HEK293 (cell line): ENCODE data around the gene NT5DC4.
A peak's percentile ranks its signal among the peaks of the same experiment; 100 is the strongest.

Experiments used
- CTCF ChIA-PET: fragments of 350-600 bp; formaldehyde crosslinking; extraction: SDS; loops from one replicate; lab custom pipeline; 2021; ENCODE audit warnings: antibody characterized with exemption; lab: Yijun Ruan, JAX
- POLR2A ChIA-PET: fragments of 300-600 bp; formaldehyde crosslinking; extraction: SDS; loops from one replicate; lab custom pipeline; 2020; ENCODE audit warnings: antibody characterized with exemption, inconsistent platforms; lab: Yijun Ruan, JAX
- H3K27ac ChIP-seq: fragments of 200-500 bp; sonication (Bioruptor generic); 2 replicates; pipeline ENCODE4 v1.5.1; 2014; ENCODE audit warnings: low read depth, low read length, control low read depth, inconsistent platforms; ENCODE audit errors: extremely low read depth
- H3K36me3 ChIP-seq, 2 experiments: fragments of 200-500 bp in 1 of 2; sonication (Bioruptor generic) in 1 of 2; 1 replicate in 1 of 2; 2 replicates in 1 of 2; pipeline ENCODE4 v1.5.1; 2014 to 2017; ENCODE audit warnings: inconsistent platforms in 2 of 2, low read length in 2 of 2; ENCODE audit not compliant: control insufficient read depth in 2 of 2, insufficient read depth in 1 of 2
- H3K4me1 ChIP-seq: fragments of 200-500 bp; sonication (Bioruptor generic); 2 replicates; pipeline ENCODE4 v1.5.1; 2014; ENCODE audit warnings: mild to moderate bottlenecking, low read length, inconsistent platforms; ENCODE audit not compliant: control insufficient read depth, insufficient read depth
- H3K4me3 ChIP-seq: 2 replicates; pipeline ENCODE4 v1.5.1; 2011; ENCODE audit warnings: low read depth, mild to moderate bottlenecking, control low read depth, low read length, moderate library complexity
- H3K9me3 ChIP-seq: fragments of 200-500 bp; sonication (Bioruptor generic); 2 replicates; pipeline ENCODE4 v1.5.1; 2014; ENCODE audit warnings: low read depth, low read length, inconsistent platforms; ENCODE audit not compliant: control insufficient read depth, insufficient read depth
- BCL11A ChIP-seq: fragments of 450-650 bp; formaldehyde crosslinking; IDR thresholded peaks from 2 replicates; pipeline ENCODE4 v1.5.1; 2016; ENCODE audit warnings: low read depth, missing biosample characterization, missing genetic modification characterization
- EGR2 ChIP-seq: fragments of 450-650 bp; formaldehyde crosslinking; IDR thresholded peaks from 2 replicates; pipeline ENCODE4 v1.5.1; 2016; ENCODE audit warnings: low read depth, missing biosample characterization, missing genetic modification characterization
- SETDB1 ChIP-seq: IDR thresholded peaks from one replicate; pipeline ENCODE4 v1.6.1; 2017; ENCODE audit warnings: mild to moderate bottlenecking, low read length, moderate library complexity, mixed read lengths; ENCODE audit not compliant: insufficient read length
- SP2 ChIP-seq: fragments of 450-650 bp; formaldehyde crosslinking; IDR thresholded peaks from 2 replicates; pipeline ENCODE4 v1.5.1; 2016; ENCODE audit warnings: missing biosample characterization, missing genetic modification characterization
- SP3 ChIP-seq: fragments of 450-650 bp; formaldehyde crosslinking; IDR thresholded peaks from 2 replicates; pipeline ENCODE4 v1.5.1; 2016; ENCODE audit warnings: missing biosample characterization, missing genetic modification characterization
- ZBTB17 ChIP-seq: fragments of 450-650 bp; formaldehyde crosslinking; IDR thresholded peaks from 2 replicates; pipeline ENCODE4 v1.5.1; 2016; ENCODE audit warnings: missing biosample characterization, missing genetic modification characterization
- ZBTB48 ChIP-seq: fragments of 450-650 bp; formaldehyde crosslinking; IDR thresholded peaks from 2 replicates; pipeline ENCODE4 v1.5.1; 2016; ENCODE audit warnings: missing biosample characterization, missing genetic modification characterization
- ZFHX2 ChIP-seq: fragments of 450-650 bp; formaldehyde crosslinking; conservative IDR thresholded peaks from 2 replicates; pipeline ENCODE4 v1.5.1; 2016; ENCODE audit warnings: missing biosample characterization, missing genetic modification characterization
- ZFP3 ChIP-seq: fragments of 450-650 bp; formaldehyde crosslinking; IDR thresholded peaks from 2 replicates; pipeline ENCODE4 v1.5.1; 2016; ENCODE audit warnings: low read depth, missing biosample characterization, missing genetic modification characterization
- ZNF140 ChIP-seq: fragments of 450-650 bp; formaldehyde crosslinking; IDR thresholded peaks from 2 replicates; pipeline ENCODE4 v1.5.1; 2016; ENCODE audit warnings: missing biosample characterization, missing genetic modification characterization
- ZNF146 ChIP-seq: fragments of 450-650 bp; formaldehyde crosslinking; IDR thresholded peaks from 2 replicates; pipeline ENCODE4 v1.5.1; 2016; ENCODE audit warnings: missing biosample characterization, missing genetic modification characterization
- ZNF157 ChIP-seq: fragments of 450-650 bp; formaldehyde crosslinking; IDR thresholded peaks from 2 replicates; pipeline ENCODE4 v1.5.1; 2016; ENCODE audit warnings: missing biosample characterization, missing genetic modification characterization
- ZNF2 ChIP-seq: fragments of 450-650 bp; formaldehyde crosslinking; IDR thresholded peaks from 2 replicates; pipeline ENCODE4 v1.5.1; 2016; ENCODE audit warnings: missing biosample characterization, missing genetic modification characterization
- ZNF202 ChIP-seq: fragments of 450-650 bp; formaldehyde crosslinking; IDR thresholded peaks from 2 replicates; pipeline ENCODE4 v1.5.1; 2016; ENCODE audit warnings: missing biosample characterization, missing genetic modification characterization, borderline replicate concordance
- ZNF239 ChIP-seq: fragments of 450-650 bp; formaldehyde crosslinking; IDR thresholded peaks from 2 replicates; pipeline ENCODE4 v1.5.1; 2016; ENCODE audit warnings: missing biosample characterization, missing genetic modification characterization
- ZNF311 ChIP-seq: fragments of 450-650 bp; formaldehyde crosslinking; IDR thresholded peaks from 2 replicates; pipeline ENCODE4 v1.5.1; 2017; ENCODE audit warnings: missing biosample characterization, missing genetic modification characterization, borderline replicate concordance
- ZNF416 ChIP-seq: fragments of 450-650 bp; formaldehyde crosslinking; IDR thresholded peaks from 2 replicates; pipeline ENCODE4 v1.5.1; 2016; ENCODE audit warnings: missing biosample characterization, missing genetic modification characterization
- ZNF48 ChIP-seq: fragments of 450-650 bp; formaldehyde crosslinking; IDR thresholded peaks from 2 replicates; pipeline ENCODE4 v1.5.1; 2016; ENCODE audit warnings: missing biosample characterization, missing genetic modification characterization
- ZNF549 ChIP-seq: fragments of 450-650 bp; IDR thresholded peaks from 2 replicates; pipeline ENCODE4 v1.5.1; 2018; ENCODE audit warnings: missing biosample characterization, missing genetic modification characterization, mild to moderate bottlenecking, inconsistent platforms, moderate library complexity
- ZNF654 ChIP-seq: fragments of 450-650 bp; formaldehyde crosslinking; IDR thresholded peaks from 2 replicates; pipeline ENCODE4 v1.5.1; 2016; ENCODE audit warnings: low read depth, missing biosample characterization, missing genetic modification characterization
- ZNF830 ChIP-seq: fragments of 450-650 bp; IDR thresholded peaks from 2 replicates; pipeline ENCODE4 v1.5.0; 2018; ENCODE audit warnings: missing biosample characterization, missing genetic modification characterization, low read depth, mild to moderate bottlenecking, moderate library complexity
- ZXDB ChIP-seq: fragments of 450-650 bp; formaldehyde crosslinking; IDR thresholded peaks from 2 replicates; pipeline ENCODE4 v1.5.1; 2016; ENCODE audit warnings: missing biosample characterization, missing genetic modification characterization
- TF ChIP-seq, protein P1 (sequence below): fragments of 450-650 bp; formaldehyde crosslinking; IDR thresholded peaks from 2 replicates; pipeline ENCODE4 v1.5.1; 2017; ENCODE audit warnings: missing biosample characterization, missing genetic modification characterization
- TF ChIP-seq, protein P2 (sequence below): IDR thresholded peaks from 2 replicates; pipeline ENCODE4 v1.6.1; 2011; ENCODE audit warnings: mild to moderate bottlenecking, low read depth, low read length, borderline replicate concordance
- TF ChIP-seq, protein P3 (sequence below): fragments of 450-650 bp; formaldehyde crosslinking; IDR thresholded peaks from 2 replicates; pipeline ENCODE4 v1.5.1; 2016; ENCODE audit warnings: missing biosample characterization, missing genetic modification characterization
- TF ChIP-seq, protein P4 (sequence below): fragments of 450-650 bp; formaldehyde crosslinking; IDR thresholded peaks from 2 replicates; pipeline ENCODE4 v1.5.1; 2016; ENCODE audit warnings: missing biosample characterization, missing genetic modification characterization
- TF ChIP-seq, protein P5 (sequence below): fragments of 450-650 bp; formaldehyde crosslinking; IDR thresholded peaks from 2 replicates; pipeline ENCODE4 v1.5.1; 2017; ENCODE audit warnings: missing biosample characterization, mild to moderate bottlenecking, missing genetic modification characterization, moderate library complexity
- TF ChIP-seq, protein P6 (sequence below): fragments of 450-650 bp; formaldehyde crosslinking; IDR thresholded peaks from 2 replicates; pipeline ENCODE4; 2016; ENCODE audit warnings: missing biosample characterization, missing genetic modification characterization

Gene NT5DC4

DNA sequence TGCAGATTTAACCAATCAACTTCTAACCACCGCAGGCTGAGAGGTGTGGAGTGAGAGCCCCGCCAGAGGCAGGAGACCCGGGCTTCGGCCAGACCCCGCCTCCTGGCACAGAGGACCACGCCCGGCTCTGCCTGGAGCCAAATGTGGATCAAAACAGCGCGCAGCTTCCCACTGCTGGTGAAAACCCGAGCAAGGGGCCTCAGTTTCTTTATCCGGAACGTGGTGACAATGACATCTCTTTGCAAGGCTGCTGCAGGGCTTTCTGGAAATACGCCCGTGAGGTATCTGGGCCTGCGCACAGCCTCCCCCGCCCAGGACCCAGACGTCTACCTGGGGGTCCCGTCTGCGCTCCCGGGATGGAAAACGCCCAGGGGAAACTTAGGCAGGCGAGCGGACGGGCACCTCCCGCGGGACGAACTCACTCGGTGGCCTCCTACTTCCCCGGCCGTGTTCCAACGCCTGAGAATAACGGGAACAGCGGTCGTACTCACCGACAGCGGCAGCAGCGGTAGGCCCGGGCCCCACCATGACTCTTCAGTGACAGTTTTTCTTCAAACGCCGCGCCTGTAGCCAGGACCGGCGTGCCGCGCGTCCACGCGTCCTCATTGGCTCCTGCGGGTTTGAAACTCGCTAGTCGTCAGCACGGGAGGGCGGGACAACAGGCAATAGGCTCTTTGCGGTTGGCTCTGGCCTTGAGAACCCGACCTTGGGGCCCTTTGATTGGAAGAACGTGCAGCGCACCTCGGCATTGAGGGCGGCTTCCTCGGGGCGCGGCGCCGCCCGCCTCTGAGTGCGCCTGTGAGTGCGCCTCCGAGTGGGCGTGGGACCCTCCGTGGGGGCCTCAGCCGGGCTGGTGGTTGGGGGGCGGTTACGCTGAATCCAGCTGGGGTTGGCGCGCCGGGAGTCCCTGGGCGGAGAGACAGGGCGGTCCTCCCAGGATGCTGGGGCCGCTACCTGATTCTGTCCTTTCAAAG lies 43.5 kb downstream of the NT5DC4 start, which contains the start of gene CKAP2L:
Gene CKAP2L (minus strand): TSS at position 539 of the 974 bp plus-strand sequence. CDS start 11 bp downstream, at position 528.
- Histone ChIP-seq H3K36me3 (peaks cover 13 to 27% of the 10 kb centered on the region in 2 experiments), H3K27ac (peak within 1 kb of the TSS; percentile 72; the same call in 1 of the 2 replicates), H3K4me3 (peak within 1 kb of the TSS; percentile 99), H3K9me3 (no peaks in the 10 kb centered on the region), H3K4me1 (0 out of 2 replicates have a peak, but pooled peaks cover 7% of the 10 kb centered on the region)
- CTCF ChIA-PET, result interaction anchor here (0.6 to 4.5 kb wide), 4 partner anchors 15 to 616 kb away, joined by 3 to 35 read pairs (median 18); no protein-coding TSS in a partner anchor
- POLR2A ChIA-PET, result interaction anchor here (1.0 kb wide), 1 partner anchor 10 kb away, joined by 4 read pairs; no protein-coding TSS in a partner anchor
- TF ChIP-seq, protein P1, sequence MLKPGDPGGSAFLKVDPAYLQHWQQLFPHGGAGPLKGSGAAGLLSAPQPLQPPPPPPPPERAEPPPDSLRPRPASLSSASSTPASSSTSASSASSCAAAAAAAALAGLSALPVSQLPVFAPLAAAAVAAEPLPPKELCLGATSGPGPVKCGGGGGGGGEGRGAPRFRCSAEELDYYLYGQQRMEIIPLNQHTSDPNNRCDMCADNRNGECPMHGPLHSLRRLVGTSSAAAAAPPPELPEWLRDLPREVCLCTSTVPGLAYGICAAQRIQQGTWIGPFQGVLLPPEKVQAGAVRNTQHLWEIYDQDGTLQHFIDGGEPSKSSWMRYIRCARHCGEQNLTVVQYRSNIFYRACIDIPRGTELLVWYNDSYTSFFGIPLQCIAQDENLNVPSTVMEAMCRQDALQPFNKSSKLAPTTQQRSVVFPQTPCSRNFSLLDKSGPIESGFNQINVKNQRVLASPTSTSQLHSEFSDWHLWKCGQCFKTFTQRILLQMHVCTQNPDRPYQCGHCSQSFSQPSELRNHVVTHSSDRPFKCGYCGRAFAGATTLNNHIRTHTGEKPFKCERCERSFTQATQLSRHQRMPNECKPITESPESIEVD (tag by site-specific recombination), result peak; percentile 47; the same call in 1 of the 2 replicates
- peak; percentile 88 for TF ChIP-seq SP3 (tag by site-specific recombination)
- TF ChIP-seq ZXDB (tag by site-specific recombination), result peak; percentile 57
- TF ChIP-seq ZNF140 (tag by site-specific recombination), result no peak
- TF ChIP-seq EGR2 (tag by site-specific recombination), result 0 out of 2 replicates have a peak, but pooled peaks have one; percentile 25
- no peak for TF ChIP-seq ZNF549 (tag by site-specific recombination)
- TF ChIP-seq ZNF2 (tag by site-specific recombination), result peak; percentile 62; the same call in 1 of the 2 replicates
- no peak for TF ChIP-seq ZNF830 (tag by site-specific recombination)
- peak; percentile 87 for TF ChIP-seq ZFHX2 (tag by site-specific recombination)
- TF ChIP-seq ZNF239 (tag by site-specific recombination), result no peak
- TF ChIP-seq, protein P2, sequence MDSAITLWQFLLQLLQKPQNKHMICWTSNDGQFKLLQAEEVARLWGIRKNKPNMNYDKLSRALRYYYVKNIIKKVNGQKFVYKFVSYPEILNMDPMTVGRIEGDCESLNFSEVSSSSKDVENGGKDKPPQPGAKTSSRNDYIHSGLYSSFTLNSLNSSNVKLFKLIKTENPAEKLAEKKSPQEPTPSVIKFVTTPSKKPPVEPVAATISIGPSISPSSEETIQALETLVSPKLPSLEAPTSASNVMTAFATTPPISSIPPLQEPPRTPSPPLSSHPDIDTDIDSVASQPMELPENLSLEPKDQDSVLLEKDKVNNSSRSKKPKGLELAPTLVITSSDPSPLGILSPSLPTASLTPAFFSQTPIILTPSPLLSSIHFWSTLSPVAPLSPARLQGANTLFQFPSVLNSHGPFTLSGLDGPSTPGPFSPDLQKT, result no peak
- no peak for TF ChIP-seq BCL11A (tag by site-specific recombination)
- no peak for TF ChIP-seq ZNF311 (tag by site-specific recombination)
- peak; percentile 96 for TF ChIP-seq SP2 (tag by site-specific recombination)
- no peak for TF ChIP-seq ZNF654 (tag by site-specific recombination)
- TF ChIP-seq ZFP3 (tag by site-specific recombination), result no peak
- TF ChIP-seq SETDB1, result peak; percentile 34
- TF ChIP-seq ZNF157 (tag by site-specific recombination), result no peak
- TF ChIP-seq, protein P3, sequence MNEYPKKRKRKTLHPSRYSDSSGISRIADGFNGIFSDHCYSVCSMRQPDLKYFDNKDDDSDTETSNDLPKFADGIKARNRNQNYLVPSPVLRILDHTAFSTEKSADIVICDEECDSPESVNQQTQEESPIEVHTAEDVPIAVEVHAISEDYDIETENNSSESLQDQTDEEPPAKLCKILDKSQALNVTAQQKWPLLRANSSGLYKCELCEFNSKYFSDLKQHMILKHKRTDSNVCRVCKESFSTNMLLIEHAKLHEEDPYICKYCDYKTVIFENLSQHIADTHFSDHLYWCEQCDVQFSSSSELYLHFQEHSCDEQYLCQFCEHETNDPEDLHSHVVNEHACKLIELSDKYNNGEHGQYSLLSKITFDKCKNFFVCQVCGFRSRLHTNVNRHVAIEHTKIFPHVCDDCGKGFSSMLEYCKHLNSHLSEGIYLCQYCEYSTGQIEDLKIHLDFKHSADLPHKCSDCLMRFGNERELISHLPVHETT, result no peak
- no peak for TF ChIP-seq ZBTB48 (tag by site-specific recombination)
- TF ChIP-seq, protein P4, sequence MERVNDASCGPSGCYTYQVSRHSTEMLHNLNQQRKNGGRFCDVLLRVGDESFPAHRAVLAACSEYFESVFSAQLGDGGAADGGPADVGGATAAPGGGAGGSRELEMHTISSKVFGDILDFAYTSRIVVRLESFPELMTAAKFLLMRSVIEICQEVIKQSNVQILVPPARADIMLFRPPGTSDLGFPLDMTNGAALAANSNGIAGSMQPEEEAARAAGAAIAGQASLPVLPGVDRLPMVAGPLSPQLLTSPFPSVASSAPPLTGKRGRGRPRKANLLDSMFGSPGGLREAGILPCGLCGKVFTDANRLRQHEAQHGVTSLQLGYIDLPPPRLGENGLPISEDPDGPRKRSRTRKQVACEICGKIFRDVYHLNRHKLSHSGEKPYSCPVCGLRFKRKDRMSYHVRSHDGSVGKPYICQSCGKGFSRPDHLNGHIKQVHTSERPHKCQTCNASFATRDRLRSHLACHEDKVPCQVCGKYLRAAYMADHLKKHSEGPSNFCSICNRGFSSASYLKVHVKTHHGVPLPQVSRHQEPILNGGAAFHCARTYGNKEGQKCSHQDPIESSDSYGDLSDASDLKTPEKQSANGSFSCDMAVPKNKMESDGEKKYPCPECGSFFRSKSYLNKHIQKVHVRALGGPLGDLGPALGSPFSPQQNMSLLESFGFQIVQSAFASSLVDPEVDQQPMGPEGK (tag by site-specific recombination), result peak; percentile 81
- TF ChIP-seq ZNF146 (tag by site-specific recombination), result no peak
- TF ChIP-seq, protein P5, sequence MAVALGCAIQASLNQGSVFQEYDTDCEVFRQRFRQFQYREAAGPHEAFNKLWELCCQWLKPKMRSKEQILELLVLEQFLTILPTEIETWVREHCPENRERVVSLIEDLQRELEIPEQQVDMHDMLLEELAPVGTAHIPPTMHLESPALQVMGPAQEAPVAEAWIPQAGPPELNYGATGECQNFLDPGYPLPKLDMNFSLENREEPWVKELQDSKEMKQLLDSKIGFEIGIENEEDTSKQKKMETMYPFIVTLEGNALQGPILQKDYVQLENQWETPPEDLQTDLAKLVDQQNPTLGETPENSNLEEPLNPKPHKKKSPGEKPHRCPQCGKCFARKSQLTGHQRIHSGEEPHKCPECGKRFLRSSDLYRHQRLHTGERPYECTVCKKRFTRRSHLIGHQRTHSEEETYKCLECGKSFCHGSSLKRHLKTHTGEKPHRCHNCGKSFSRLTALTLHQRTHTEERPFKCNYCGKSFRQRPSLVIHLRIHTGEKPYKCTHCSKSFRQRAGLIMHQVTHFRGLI (tag by site-specific recombination), result peak; percentile 23; the same call in 1 of the 2 replicates
- TF ChIP-seq, protein P6, sequence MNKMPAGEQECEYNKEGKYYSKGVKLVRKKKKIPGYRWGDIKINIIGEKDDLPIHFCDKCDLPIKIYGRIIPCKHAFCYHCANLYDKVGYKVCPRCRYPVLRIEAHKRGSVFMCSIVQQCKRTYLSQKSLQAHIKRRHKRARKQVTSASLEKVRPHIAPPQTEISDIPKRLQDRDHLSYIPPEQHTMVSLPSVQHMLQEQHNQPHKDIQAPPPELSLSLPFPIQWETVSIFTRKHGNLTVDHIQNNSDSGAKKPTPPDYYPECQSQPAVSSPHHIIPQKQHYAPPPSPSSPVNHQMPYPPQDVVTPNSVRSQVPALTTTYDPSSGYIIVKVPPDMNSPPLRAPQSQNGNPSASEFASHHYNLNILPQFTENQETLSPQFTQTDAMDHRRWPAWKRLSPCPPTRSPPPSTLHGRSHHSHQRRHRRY (tag by site-specific recombination), result no peak
- TF ChIP-seq ZBTB17 (tag by site-specific recombination), result 0 out of 2 replicates have a peak, but pooled peaks have one; percentile 17
- TF ChIP-seq ZNF416 (tag by site-specific recombination), result no peak
- TF ChIP-seq ZNF202, result no peak
- TF ChIP-seq ZNF48 (tag by site-specific recombination), result no peak
